Measurements from ENCODE around the gene ZIC5.

- TF ChIP-seq CTCF (conservative IDR thresholded peaks at IDR 0.05; ENCODE audit: low read length): no peak
- no peak for TF ChIP-seq EZH2phosphoT487 (IDR thresholded peaks at IDR 0.05; ENCODE audit: borderline replicate concordance)
These were observed 4.1 kb upstream of the ZIC5 start for GRCh38 chr13:99975626-99976025.

Data from Loucy (cell line).